Activated CD8-positive, alpha-beta T cell treated with anti-CD3 and anti-CD28 coated beads, Interleukin-2, amount 10 ng/mL, durations not matched to agents 7 days and 5 days (primary cell): ENCODE measurements around the gene KCNIP2. TPM values are rescaled to one million over a fixed set of nuclear protein-coding genes. Genes with fewer than 3 reads are reported as not detected.

Experiments
- ATAC-seq: fragments of 150-1000 bp; cut with Tn5 transposase; one replicate; pipeline ENCODE4 v1.10.0; 2021; ENCODE audit warnings: moderate library complexity
- CTCF ChIA-PET: fragments of 350-600 bp; sonication (Branson Sonifier 250); formaldehyde crosslinking; loops from one replicate; lab custom pipeline; 2021; ENCODE audit warnings: antibody characterized with exemption; lab: Charles Lee
- POLR2A ChIA-PET: fragments of 350-600 bp; sonication (Branson Sonifier 250); formaldehyde crosslinking; loops from one replicate; lab custom pipeline; 2021; ENCODE audit warnings: antibody characterized with exemption; lab: Charles Lee
- DNase-seq: peaks from one replicate; pipeline ENCODE4 v3.0.0-alpha.2; 2020
- H3K27ac Mint-ChIP-seq: one replicate; pipeline ENCODE4 v1.8.0; 2021; ENCODE audit warnings: mild to moderate bottlenecking, mixed read lengths
- H3K27me3 Mint-ChIP-seq: one replicate; pipeline ENCODE4 v1.8.0; 2021; ENCODE audit warnings: low read depth, mixed read lengths
- H3K36me3 Mint-ChIP-seq: one replicate; pipeline ENCODE4 v1.8.0; 2021; ENCODE audit warnings: low read depth, mixed read lengths
- H3K4me1 Mint-ChIP-seq: one replicate; pipeline ENCODE4 v1.8.0; 2021; ENCODE audit warnings: low read depth, mixed read lengths
- H3K4me3 Mint-ChIP-seq: one replicate; pipeline ENCODE4 v1.8.0; 2021; ENCODE audit warnings: mild to moderate bottlenecking, mixed read lengths
- H3K9me3 Mint-ChIP-seq: one replicate; pipeline ENCODE4 v1.8.0; 2022; ENCODE audit warnings: mixed read lengths; ENCODE audit not compliant: insufficient read depth
- total RNA-seq, 2 experiments: library from RNA; stranded (reverse); gene quantifications; one replicate each; pipeline ENCODE4 v1.2.3, GENCODE V29; 2021

Gene KCNIP2
- 1 to 10 TPM; 1.9 to 2.7 TPM for total RNA-seq

GRCh38 chr10:101843032-101844021, at the start of gene KCNIP2:
Gene KCNIP2, minus strand, starts transcription at chr10:101843800. Its CDS starts 232 bp downstream, at chr10:101843568.
- H3K9me3 Mint-ChIP-seq, result no peaks in the 10 kb centered on the region
- H3K36me3 Mint-ChIP-seq, result peaks cover 2% of the 10 kb centered on the region
- DNase-seq, result no peak
- POLR2A ChIA-PET, result no interaction called here
- peaks cover 39% of the 10 kb centered on the region for H3K4me1 Mint-ChIP-seq
- no peak within 1 kb of the TSS for H3K27ac Mint-ChIP-seq
- CTCF ChIA-PET, result interaction anchor here (0.9 to 12.3 kb wide), 4 partner anchors 15 to 166 kb away, joined by 3 to 243 read pairs (median 6); no protein-coding TSS in a partner anchor
- peak; percentile 13 for ATAC-seq
- peaks cover 17% of the 10 kb centered on the region for H3K27me3 Mint-ChIP-seq
- peak within 1 kb of the TSS; percentile 53 for H3K4me3 Mint-ChIP-seq

- ATAC-seq, result no peak
- H3K4me3 Mint-ChIP-seq, result no peak overlapping the region
- ChIA-PET POLR2A (no interaction called here), CTCF (interaction anchor here (1.7 to 6.3 kb wide), 2 partner anchors 52 to 116 kb away, joined by 10 to 121 read pairs; no protein-coding TSS in a partner anchor)
- H3K27me3 Mint-ChIP-seq, result no peaks in the 10 kb centered on the region
- no peak overlapping the region for H3K27ac Mint-ChIP-seq
- peaks cover 1% of the 10 kb centered on the region for H3K36me3 Mint-ChIP-seq
- no peak for DNase-seq
- H3K9me3 Mint-ChIP-seq, result no peaks in the 10 kb centered on the region
- no peaks in the 10 kb centered on the region for H3K4me1 Mint-ChIP-seq
Observed at GRCh38 chr10:101892782-101893391, 49.3 kb upstream of the KCNIP2 start.

- Mint-ChIP-seq H3K27me3 (no peaks in the 10 kb centered on the region), H3K4me1 (no peaks in the 10 kb centered on the region), H3K9me3 (no peaks in the 10 kb centered on the region), H3K36me3 (peaks cover 3% of the 10 kb centered on the region), H3K4me3 (no peak overlapping the region), H3K27ac (no peak overlapping the region)
- peak; percentile 82 for DNase-seq
- ChIA-PET CTCF (interaction anchor here (0.6 to 6.3 kb wide), 46 partner anchors 9 to 1271 kb away, joined by 3 to 121 read pairs (median 4); partner anchors contain the start of gene HPS6), POLR2A (interaction anchor here (0.6 kb wide), 1 partner anchor 29 kb away, joined by 4 read pairs; no protein-coding TSS in a partner anchor)
- ATAC-seq, result peak; percentile 58
Observed at GRCh38 chr10:101889256-101890210, 45.9 kb upstream of the KCNIP2 start.

DNA sequence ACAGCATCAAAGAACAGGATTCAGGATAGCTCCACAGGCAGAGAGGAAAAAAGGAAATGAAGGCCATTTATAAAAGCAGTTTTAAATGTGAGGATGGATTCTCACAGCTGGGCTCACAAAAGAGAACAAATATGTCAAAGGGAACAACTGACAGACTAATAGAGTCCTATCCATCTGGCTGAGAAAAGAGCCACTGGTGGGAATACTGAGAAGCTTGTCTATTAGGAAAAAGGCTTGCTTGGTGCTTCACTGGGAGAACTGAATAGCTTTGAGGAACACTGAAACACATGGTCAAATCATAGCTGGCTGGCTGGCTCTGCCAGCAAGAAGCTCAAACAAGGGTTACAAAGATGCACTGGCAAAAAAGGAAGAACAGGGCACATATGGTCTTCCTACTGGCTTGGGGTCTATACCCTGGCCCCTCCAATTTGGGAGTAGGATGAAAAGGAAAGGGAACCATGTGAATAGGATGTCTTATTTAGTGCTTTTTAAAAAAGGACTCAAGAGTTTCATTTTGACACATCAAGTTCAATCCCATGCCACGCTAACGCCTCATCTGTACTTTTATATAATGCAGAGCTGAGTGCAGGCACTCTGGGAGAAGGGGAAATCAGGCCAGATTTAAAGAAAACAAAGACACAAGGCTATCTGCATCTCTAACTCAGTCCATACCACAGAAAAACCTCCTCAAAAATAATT, 44.8 kb upstream of the KCNIP2 start:
- Mint-ChIP-seq H3K4me1 (no peaks in the 10 kb centered on the region), H3K27me3 (no peaks in the 10 kb centered on the region), H3K27ac (no peak overlapping the region), H3K9me3 (no peaks in the 10 kb centered on the region), H3K36me3 (peaks cover 3% of the 10 kb centered on the region), H3K4me3 (no peak overlapping the region)
- POLR2A ChIA-PET, result no interaction called here
- CTCF ChIA-PET, result interaction anchor here (0.6 to 6.3 kb wide), 18 partner anchors 8 to 193 kb away, joined by 3 to 121 read pairs (median 5); no protein-coding TSS in a partner anchor
- no peak for ATAC-seq
- no peak for DNase-seq

DNA sequence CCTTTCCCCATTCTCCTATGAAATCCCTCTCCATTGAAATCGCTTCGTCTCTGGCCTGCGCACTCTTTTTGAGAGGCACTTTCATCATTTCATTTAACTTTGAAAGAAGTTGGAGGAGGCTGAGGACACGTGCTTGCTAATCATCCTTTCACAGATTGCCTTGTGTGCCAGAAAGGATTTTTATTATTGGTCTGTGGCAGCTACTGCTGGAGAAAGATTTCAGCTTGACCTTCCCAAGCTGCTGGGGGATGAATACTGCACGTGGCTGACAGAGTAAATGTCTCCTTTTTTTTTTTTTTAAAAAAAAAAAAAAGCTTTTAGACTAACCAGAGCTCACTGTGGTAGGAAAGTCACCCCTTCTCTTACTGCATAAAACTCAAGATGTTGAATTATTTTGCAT, 44.2 kb upstream of the KCNIP2 start:
- Mint-ChIP-seq H3K9me3 (no peaks in the 10 kb centered on the region), H3K27ac (no peak overlapping the region), H3K4me3 (no peak overlapping the region), H3K4me1 (no peaks in the 10 kb centered on the region), H3K27me3 (no peaks in the 10 kb centered on the region), H3K36me3 (peaks cover 3% of the 10 kb centered on the region)
- ATAC-seq, result no peak
- ChIA-PET POLR2A (no interaction called here), CTCF (interaction anchor here (1.3 to 6.3 kb wide), 10 partner anchors 7 to 185 kb away, joined by 3 to 121 read pairs (median 14); no protein-coding TSS in a partner anchor)
- DNase-seq, result no peak

GRCh38 chr10:101886521-101887312, 43.1 kb upstream of the KCNIP2 start:
- H3K4me1 Mint-ChIP-seq, result no peaks in the 10 kb centered on the region
- H3K9me3 Mint-ChIP-seq, result no peaks in the 10 kb centered on the region
- ATAC-seq, result no peak
- ChIA-PET POLR2A (no interaction called here), CTCF (interaction anchor here (5.2 kb wide), 1 partner anchor 186 kb away, joined by 30 read pairs; no protein-coding TSS in a partner anchor)
- H3K27ac Mint-ChIP-seq, result no peak overlapping the region
- peaks cover 3% of the 10 kb centered on the region for H3K36me3 Mint-ChIP-seq
- no peak overlapping the region for H3K4me3 Mint-ChIP-seq
- no peaks in the 10 kb centered on the region for H3K27me3 Mint-ChIP-seq
- DNase-seq, result no peak

DNA sequence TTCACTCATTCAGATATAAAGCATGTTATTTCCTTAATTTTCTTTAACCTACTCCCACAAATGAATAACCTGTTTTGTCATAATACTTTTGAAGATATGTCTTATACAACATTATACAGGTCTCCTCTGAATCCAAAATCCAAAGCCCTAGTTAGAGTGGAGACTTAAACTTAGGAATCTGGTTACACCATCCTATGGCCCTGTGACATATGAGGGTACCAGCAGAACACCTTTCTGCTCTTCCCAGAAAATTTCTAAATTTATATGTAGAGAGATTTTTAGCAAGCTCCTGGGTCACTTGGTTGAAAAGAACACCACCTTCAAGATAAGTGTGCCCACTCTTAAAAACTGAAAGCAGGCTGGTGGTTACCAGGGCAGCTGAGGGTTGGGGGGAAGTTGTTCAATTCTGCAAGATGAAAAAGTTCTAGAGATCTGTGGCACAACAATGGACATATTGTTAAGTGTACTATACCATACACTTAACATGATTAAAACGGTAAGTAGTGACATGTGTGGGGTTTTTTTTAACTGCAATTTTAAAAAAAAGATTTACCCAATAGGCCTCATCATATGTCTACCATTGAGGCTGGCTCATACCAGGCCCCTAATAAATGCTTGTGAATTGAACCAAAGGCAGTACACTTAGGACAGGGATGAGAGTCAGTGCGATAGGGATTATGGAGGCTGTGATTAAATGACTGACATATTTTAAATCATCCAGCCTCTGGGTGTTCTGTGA, 37.6 kb upstream of the KCNIP2 start:
- Mint-ChIP-seq H3K4me3 (no peak overlapping the region), H3K9me3 (no peaks in the 10 kb centered on the region), H3K27ac (no peak overlapping the region), H3K4me1 (peaks cover 2% of the 10 kb centered on the region), H3K27me3 (no peaks in the 10 kb centered on the region), H3K36me3 (peaks cover 8% of the 10 kb centered on the region)
- no peak for ATAC-seq
- CTCF ChIA-PET, result interaction anchor here (0.9 to 3.5 kb wide), 5 partner anchors 7 to 192 kb away, joined by 4 to 19 read pairs (median 8); no protein-coding TSS in a partner anchor
- POLR2A ChIA-PET, result no interaction called here
- no peak for DNase-seq

DNA sequence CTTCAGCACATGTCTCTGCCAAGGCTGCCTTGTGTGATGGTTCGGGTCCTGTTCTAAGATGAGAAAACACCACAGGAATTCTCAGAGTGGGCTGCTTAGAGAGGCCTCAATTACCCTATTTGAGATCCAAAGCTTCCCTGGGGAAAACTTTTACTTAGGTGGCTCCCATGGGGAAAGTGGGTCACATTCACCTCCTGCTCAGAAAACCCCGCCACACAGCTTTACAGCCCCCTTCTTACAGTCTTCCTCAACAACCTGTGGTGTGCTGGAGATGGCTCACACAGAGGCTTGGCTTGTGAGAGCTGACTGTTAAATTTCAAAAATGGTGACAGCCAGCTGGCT, 36.6 kb upstream of the KCNIP2 start:
- ChIA-PET POLR2A (no interaction called here), CTCF (interaction anchor here (0.9 to 3.5 kb wide), 5 partner anchors 8 to 193 kb away, joined by 4 to 19 read pairs (median 8); no protein-coding TSS in a partner anchor)
- no peak for DNase-seq

DNA sequence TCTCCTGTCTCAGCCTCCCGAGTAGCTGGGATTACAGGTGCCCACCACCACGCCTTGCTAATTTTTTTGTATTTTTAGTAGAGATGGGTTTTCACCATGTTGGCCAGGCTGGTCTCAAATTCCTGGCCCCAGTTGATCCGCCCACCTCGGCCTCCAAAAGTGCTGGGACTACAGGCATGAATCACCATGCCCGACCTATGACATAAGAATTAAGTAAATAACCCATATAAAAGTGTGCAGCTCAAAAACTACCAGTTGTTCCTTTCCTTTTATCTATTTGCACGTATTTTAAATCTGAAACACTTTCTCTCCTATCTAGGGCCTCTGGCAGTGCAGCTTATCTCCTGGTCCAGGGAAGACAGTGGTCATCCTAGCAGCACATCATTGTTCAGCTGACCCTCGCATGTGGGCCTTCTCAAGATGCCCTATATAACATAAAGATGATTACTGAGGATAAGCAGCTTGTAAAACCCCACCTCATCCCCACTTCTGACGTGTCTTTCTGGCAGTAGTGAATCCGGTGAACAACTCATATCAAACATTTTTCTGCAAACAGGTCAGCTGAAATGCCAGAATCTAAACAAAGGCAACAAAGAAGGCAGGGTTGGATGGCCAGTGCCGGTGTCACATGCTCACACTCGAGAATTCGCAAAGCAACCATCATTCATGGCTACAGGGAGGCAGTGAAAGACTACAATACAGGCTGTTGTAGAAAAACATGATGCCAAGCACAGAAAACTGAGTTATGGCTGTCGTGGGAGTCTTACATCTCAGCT, 36.0 kb upstream of the KCNIP2 start:
- ATAC-seq (no peak), DNase-seq (no peak)
- Mint-ChIP-seq H3K9me3 (no peaks in the 10 kb centered on the region), H3K27ac (no peak overlapping the region), H3K4me3 (no peak overlapping the region), H3K36me3 (peaks cover 5% of the 10 kb centered on the region), H3K4me1 (peaks cover 15% of the 10 kb centered on the region), H3K27me3 (no peaks in the 10 kb centered on the region)
- ChIA-PET CTCF (interaction anchor here (0.9 to 3.5 kb wide), 4 partner anchors 9 to 131 kb away, joined by 4 to 19 read pairs (median 12); no protein-coding TSS in a partner anchor), POLR2A (no interaction called here)

More for the DNA sequence above, 36.6 kb upstream of the KCNIP2 start:
- Mint-ChIP-seq H3K9me3 (no peaks in the 10 kb centered on the region), H3K36me3 (peaks cover 5% of the 10 kb centered on the region), H3K4me3 (no peak overlapping the region), H3K27me3 (no peaks in the 10 kb centered on the region), H3K4me1 (peaks cover 9% of the 10 kb centered on the region), H3K27ac (no peak overlapping the region)
- no peak for ATAC-seq
